Activated CD4-positive, alpha-beta T cell treated with anti-CD3 and anti-CD28 coated beads, Interleukin-10, Interleukin-2, amounts not matched to agents 100 ng/mL and 50 ng/mL, durations not matched to agents 16 hours and 8 hours (primary cell): Measurements from ENCODE around the gene MOB3A.
"Not testable (repeated sequence)": the region's sequence is repeated elsewhere in the genome, so short reads cannot be mapped to it uniquely, and the experiment has no call there.

Source experiments
- DNase-seq: peaks from one replicate; pipeline ENCODE4 v3.0.0-alpha.2; 2020

The MOB3A gene

GRCh38 chr19:2042485-2043250 is 53.5 kb downstream of the MOB3A start:
- no peak for DNase-seq

- DNase-seq: peak; percentile 100
Observed at GRCh38 chr19:2041683-2042484, 54.2 kb downstream of the MOB3A start.

GRCh38 chr19:2041433-2041682 is 54.8 kb downstream of the MOB3A start:
- DNase-seq: no peak

GRCh38 chr19:2040647-2041432 is 55.3 kb downstream of the MOB3A start:
- DNase-seq: no peak

- no peak for DNase-seq
Observed at GRCh38 chr19:2039959-2040646, 56.0 kb downstream of the MOB3A start.

- no peak for DNase-seq
Observed at GRCh38 chr19:2039089-2039958, 56.8 kb downstream of the MOB3A start.

- no peak for DNase-seq
Observed at GRCh38 chr19:2038284-2039088, 57.6 kb downstream of the MOB3A start.

- no peak for DNase-seq
Observed at GRCh38 chr19:2037651-2038255, 58.4 kb downstream of the MOB3A start.

- DNase-seq: no peak
Observed at GRCh38 chr19:2036424-2036823, 59.7 kb downstream of the MOB3A start.

- DNase-seq: no peak
Observed at GRCh38 chr19:2035590-2035991, 60.5 kb downstream of the MOB3A start.

- DNase-seq: peak; percentile 65
Observed at GRCh38 chr19:2034729-2035589, 61.2 kb downstream of the MOB3A start.

- not testable (repeated sequence) for DNase-seq
Observed at GRCh38 chr19:2034253-2034652, 61.9 kb downstream of the MOB3A start.

- no peak for DNase-seq
Observed at GRCh38 chr19:2033825-2034159, 62.3 kb downstream of the MOB3A start.

GRCh38 chr19:2033115-2033824 is 62.9 kb downstream of the MOB3A start:
- DNase-seq: no peak

- peak; percentile 64 for DNase-seq
Observed at GRCh38 chr19:2032296-2032941, 63.7 kb downstream of the MOB3A start.

GRCh38 chr19:2027361-2027760 is 68.8 kb downstream of the MOB3A start:
- no peak for DNase-seq

- DNase-seq: no peak
Observed at GRCh38 chr19:2026770-2027169, 69.4 kb downstream of the MOB3A start.

- no peak for DNase-seq
Observed at GRCh38 chr19:2022289-2022688, 73.8 kb downstream of the MOB3A start.
